DOHH2 (cell line): ENCODE measurements around the gene FMNL2.

ENCODE experiments used
- H3F3A ChIP-seq: fragments of 200-600 bp; sonication (generic), shearing (Covaris generic); 2 replicates; pipeline ENCODE4 v1.6.0; 2016; ENCODE audit warnings: antibody characterized with exemption, mild to moderate bottlenecking; ENCODE audit not compliant: control insufficient read depth, insufficient read depth
- H3K27ac ChIP-seq: fragments of 200-600 bp; sonication (generic); 2 replicates; pipeline ENCODE4 v1.5.1; 2014; ENCODE audit warnings: low read depth, mild to moderate bottlenecking, low read length, moderate library complexity
- H3K27me3 ChIP-seq: fragments of 200-600 bp; sonication (generic); 2 replicates; pipeline ENCODE4 v1.6.1; 2014; ENCODE audit warnings: mild to moderate bottlenecking, low read length, mixed read lengths; ENCODE audit not compliant: control insufficient read depth
- H3K36me3 ChIP-seq: fragments of 200-600 bp; sonication (generic); 2 replicates; pipeline ENCODE4 v1.6.1; 2014; ENCODE audit warnings: mild to moderate bottlenecking, low read length, moderate library complexity, mixed read lengths; ENCODE audit not compliant: control insufficient read depth
- H3K4me1 ChIP-seq: fragments of 200-600 bp; sonication (generic); 2 replicates; pipeline ENCODE4 v1.6.1; 2014; ENCODE audit warnings: mild to moderate bottlenecking, low read length, mixed read lengths; ENCODE audit not compliant: control insufficient read depth
- H3K4me2 ChIP-seq: fragments of 200-600 bp; sonication (generic); 2 replicates; pipeline ENCODE4 v1.6.0; 2014; ENCODE audit warnings: mild to moderate bottlenecking, low read length, moderate library complexity
- H3K4me3 ChIP-seq: fragments of 200-600 bp; sonication (generic); 2 replicates; pipeline ENCODE4 v1.5.1; 2014; ENCODE audit warnings: mild to moderate bottlenecking, low read length, mixed read lengths
- H3K79me2 ChIP-seq: fragments of 200-600 bp; sonication (generic); 2 replicates; pipeline ENCODE4 v1.6.1; 2014; ENCODE audit warnings: mild to moderate bottlenecking, low read length, mixed read lengths; ENCODE audit not compliant: control insufficient read depth
- H3K9me2 ChIP-seq: fragments of 200-600 bp; sonication (generic); replicated peaks from 2 replicates; pipeline ENCODE4 v1.6.1; 2014; ENCODE audit warnings: mild to moderate bottlenecking, low read length, mixed read lengths; ENCODE audit not compliant: control insufficient read depth
- H3K9me3 ChIP-seq: fragments of 200-600 bp; sonication (generic); 2 replicates; pipeline ENCODE4 v1.6.1; 2014; ENCODE audit warnings: antibody characterized with exemption, low read length, mixed read lengths; ENCODE audit not compliant: control insufficient read depth, insufficient read depth
- H4K20me1 ChIP-seq: fragments of 200-600 bp; sonication (generic); 2 replicates; pipeline ENCODE4 v1.6.0; 2014; ENCODE audit warnings: low read depth, mild to moderate bottlenecking, antibody characterized with exemption, low read length, moderate library complexity; ENCODE audit not compliant: control insufficient read depth, insufficient read depth
- CTCF ChIP-seq: fragments of 200-600 bp; sonication (generic); IDR thresholded peaks from one replicate; pipeline ENCODE4 v1.5.1; 2014; ENCODE audit warnings: antibody characterized with exemption, mild to moderate bottlenecking, low read depth, low read length; ENCODE audit not compliant: poor library complexity, severe bottlenecking
- EZH2phosphoT487 ChIP-seq: fragments of 200-600 bp; sonication (generic); IDR thresholded peaks from 2 replicates; pipeline ENCODE4 v1.6.1; 2017; ENCODE audit warnings: borderline replicate concordance, mild to moderate bottlenecking, antibody characterized with exemption, low read length, moderate library complexity, mixed read lengths

The FMNL2 gene

GRCh38 chr2:152400607-152401214 is 65.7 kb downstream of the FMNL2 start:
- no peak overlapping the region for H3K4me3 ChIP-seq
- TF ChIP-seq CTCF (no peak), EZH2phosphoT487 (no peak)

GRCh38 chr2:152402780-152403759 is 68.1 kb downstream of the FMNL2 start:
- Histone ChIP-seq H3K27ac (no peak overlapping the region), H3K9me2 (no peaks in the 10 kb centered on the region), H3K27me3 (peaks cover 8% of the 10 kb centered on the region), H3K4me2 (no peak overlapping the region), H3K79me2 (no peaks in the 10 kb centered on the region), H3F3A (no peaks in the 10 kb centered on the region), H4K20me1 (no peaks in the 10 kb centered on the region), H3K9me3 (no peaks in the 10 kb centered on the region), H3K4me3 (no peak overlapping the region), H3K4me1 (no peaks in the 10 kb centered on the region), H3K36me3 (no peaks in the 10 kb centered on the region)
- TF ChIP-seq EZH2phosphoT487 (no peak), CTCF (no peak)

More at GRCh38 chr2:152400607-152401214, 65.7 kb downstream of the FMNL2 start:
- Histone ChIP-seq H3K36me3 (no peaks in the 10 kb centered on the region), H3K9me2 (no peaks in the 10 kb centered on the region), H4K20me1 (no peaks in the 10 kb centered on the region), H3K9me3 (no peaks in the 10 kb centered on the region), H3K4me2 (no peak overlapping the region), H3K27me3 (0 out of 2 replicates have a peak, but pooled peaks cover 3% of the 10 kb centered on the region), H3K4me1 (no peaks in the 10 kb centered on the region), H3F3A (no peaks in the 10 kb centered on the region), H3K27ac (no peak overlapping the region), H3K79me2 (no peaks in the 10 kb centered on the region)

GRCh38 chr2:152405206-152406118 is 70.5 kb downstream of the FMNL2 start:
- Histone ChIP-seq H3K4me2 (no peak overlapping the region), H4K20me1 (no peaks in the 10 kb centered on the region), H3K4me1 (no peaks in the 10 kb centered on the region), H3K9me2 (no peaks in the 10 kb centered on the region), H3K36me3 (no peaks in the 10 kb centered on the region), H3K79me2 (no peaks in the 10 kb centered on the region), H3K27ac (no peak overlapping the region), H3K27me3 (peaks cover 5% of the 10 kb centered on the region), H3F3A (no peaks in the 10 kb centered on the region), H3K9me3 (no peaks in the 10 kb centered on the region), H3K4me3 (no peak overlapping the region)
- TF ChIP-seq CTCF (no peak), EZH2phosphoT487 (no peak)
